Type B pancreatic cell (in vitro differentiated cells): ENCODE measurements around the gene TBC1D13. TPM values are rescaled to one million over a fixed set of nuclear protein-coding genes. Genes with fewer than 3 reads are reported as not detected.

Experiments
- DNase-seq: peaks from one replicate; pipeline ENCODE4 v3.0.0; 2021; ENCODE audit warnings: mixed read lengths; ENCODE audit not compliant: unreplicated experiment; ENCODE audit errors: extremely low spot score
- H3K27ac Mint-ChIP-seq: 2 replicates; pipeline ENCODE4 v1.8.0; 2021; ENCODE audit warnings: mild to moderate bottlenecking, mixed read lengths
- H3K27me3 Mint-ChIP-seq: 2 replicates; pipeline ENCODE4 v1.8.0; 2021; ENCODE audit warnings: mixed read lengths
- H3K36me3 Mint-ChIP-seq: 2 replicates; pipeline ENCODE4 v1.8.0; 2021; ENCODE audit warnings: mixed read lengths
- H3K4me1 Mint-ChIP-seq: one replicate; pipeline ENCODE4 v1.8.0; 2021; ENCODE audit warnings: mixed read lengths; ENCODE audit not compliant: unreplicated experiment
- H3K4me3 Mint-ChIP-seq: 2 replicates; pipeline ENCODE4 v1.8.0; 2021; ENCODE audit warnings: mild to moderate bottlenecking, mixed read lengths
- H3K9me3 Mint-ChIP-seq: 2 replicates; pipeline ENCODE4 v1.8.0; 2021; ENCODE audit warnings: mixed read lengths
- CTCF ChIP-seq: fragments of 200-600 bp; sonication (generic); conservative IDR thresholded peaks from 2 replicates; pipeline ENCODE4 v1.5.0; 2021; ENCODE audit warnings: antibody characterized with exemption, mild to moderate bottlenecking
- total RNA-seq: library from RNA; stranded (reverse); gene quantifications from 2 replicates; pipeline ENCODE4 v1.2.1, GENCODE V29; 2021; ENCODE audit warnings: low replicate concordance

The TBC1D13 gene
- total RNA-seq, 1 donor from 2014 or later = 33.5 TPM

- no peaks in the 10 kb centered on the region for H3K36me3 Mint-ChIP-seq
- H3K27me3 Mint-ChIP-seq = no peaks in the 10 kb centered on the region
- TF ChIP-seq CTCF = no peak
- H3K27ac Mint-ChIP-seq = peak overlapping the region; percentile 62
- DNase-seq = no peak
- H3K4me3 Mint-ChIP-seq = peak overlapping the region; percentile 89
- no peaks in the 10 kb centered on the region for H3K9me3 Mint-ChIP-seq
- peaks cover 9% of the 10 kb centered on the region for H3K4me1 Mint-ChIP-seq
These were observed 32.9 kb downstream of the TBC1D13 start for GRCh38 chr9:128819716-128820664.

- peak overlapping the region; percentile 39 for H3K4me3 Mint-ChIP-seq
- no peak for DNase-seq
- no peaks in the 10 kb centered on the region for H3K9me3 Mint-ChIP-seq
- no peak overlapping the region for H3K27ac Mint-ChIP-seq
- no peaks in the 10 kb centered on the region for H3K27me3 Mint-ChIP-seq
- no peak for TF ChIP-seq CTCF
- no peaks in the 10 kb centered on the region for H3K36me3 Mint-ChIP-seq
- peaks cover 9% of the 10 kb centered on the region for H3K4me1 Mint-ChIP-seq
These were observed 33.9 kb downstream of the TBC1D13 start for GRCh38 chr9:128820665-128821583.

GRCh38 chr9:128821584-128822406 is 34.7 kb downstream of the TBC1D13 start:
- Mint-ChIP-seq H3K36me3 (no peaks in the 10 kb centered on the region), H3K4me1 (peaks cover 9% of the 10 kb centered on the region), H3K4me3 (no peak overlapping the region), H3K27me3 (no peaks in the 10 kb centered on the region), H3K9me3 (no peaks in the 10 kb centered on the region), H3K27ac (no peak overlapping the region)
- no peak for DNase-seq
- TF ChIP-seq CTCF = no peak

- TF ChIP-seq CTCF = no peak
- no peak for DNase-seq
- no peak overlapping the region for H3K4me3 Mint-ChIP-seq
- H3K27me3 Mint-ChIP-seq = no peaks in the 10 kb centered on the region
- no peaks in the 10 kb centered on the region for H3K36me3 Mint-ChIP-seq
- no peaks in the 10 kb centered on the region for H3K9me3 Mint-ChIP-seq
- H3K27ac Mint-ChIP-seq = no peak overlapping the region
- peaks cover 9% of the 10 kb centered on the region for H3K4me1 Mint-ChIP-seq
These were observed 35.5 kb downstream of the TBC1D13 start for GRCh38 chr9:128822407-128823042.
